ENCODE measurements around the gene CHST11.

GRCh38 chr12:104486943-104487819 lies 30.4 kb downstream of the CHST11 start:
- TF ChIP-seq CTCF (IDR thresholded peaks at IDR 0.05) (no peak), EP300 (IDR thresholded peaks at IDR 0.05) (no peak), POLR2AphosphoS5 (IDR thresholded peaks at IDR 0.05) (no peak)

Data from esophagus muscularis mucosa (tissue), 4 donors.